ENCODE results near the gene SLC16A10.

GRCh38 chr6:111057074-111057752 is 30.1 kb upstream of the SLC16A10 start:
- peak; percentile 75 for TF ChIP-seq CTCF (conservative IDR thresholded peaks at IDR 0.05; ENCODE audit: low read depth, low read length)
- TF ChIP-seq EZH2phosphoT487 (IDR thresholded peaks at IDR 0.05; ENCODE audit: borderline replicate concordance, low read length): no peak

Measured in PC-3 (cell line).